Gastrocnemius medialis (tissue), 4 donors: ENCODE measurements around the gene PDGFC. TPM values are rescaled to one million over a fixed set of nuclear protein-coding genes. Genes with fewer than 3 reads are reported as not detected.

Experiments
- ATAC-seq, 2 donors: fragments of 150-250 bp; one replicate each; pipeline ENCODE4 v1.9.1; 2016
- DNase-seq, 2 donors: peaks; one replicate each; pipeline ENCODE4 v3.0.0-alpha.2; 2019
- H3K27ac ChIP-seq, 4 donors: fragments of 200-600 bp; sonication (generic); 1 replicate in 1 of 4; 2 replicates in 3 of 4; pipeline ENCODE4 v1.5.1; 2016 to 2018; ENCODE audit warnings: mild to moderate bottlenecking in 2 of 4, moderate library complexity in 1 of 4
- H3K27me3 ChIP-seq, 3 donors: fragments of 200-600 bp; sonication (generic) in 2 of 3; 1 replicate in 1 of 3; 2 replicates in 2 of 3; pipeline versions ENCODE4 v1.5.1 to v1.6.0; 2016 to 2019; ENCODE audit warnings: mild to moderate bottlenecking in 1 of 3, moderate library complexity in 1 of 3
- H3K36me3 ChIP-seq, 2 donors: fragments of 200-600 bp; sonication (generic) in 1 of 2; one replicate each; pipeline ENCODE4 v1.5.1; 2017 to 2018
- H3K4me1 ChIP-seq, 2 donors: fragments of 200-600 bp; sonication (generic) in 1 of 2; one replicate each; pipeline ENCODE4 v1.5.1; 2016 to 2017; ENCODE audit warnings: mild to moderate bottlenecking in 2 of 2
- H3K4me3 ChIP-seq, 4 donors: fragments of 200-600 bp; sonication (generic) in 3 of 4; 1 replicate in 1 of 4; 2 replicates in 3 of 4; pipeline ENCODE4 v1.5.1; 2016 to 2019; ENCODE audit warnings: mild to moderate bottlenecking in 2 of 4
- H3K9me3 ChIP-seq, 3 donors: fragments of 200-600 bp; sonication (generic) in 2 of 3; 1 replicate in 1 of 3; 2 replicates in 2 of 3; pipeline ENCODE4 v1.5.1; 2016 to 2019
- CTCF ChIP-seq, 5 experiments: fragments of 450-650 bp in 3 of 5; fragments of 200-600 bp in 2 of 5; sonication (generic) in 2 of 5; IDR thresholded peaks in 4 of 5; conservative IDR thresholded peaks in 1 of 5; 1 replicate in 4 of 5; 2 replicates in 1 of 5; pipeline ENCODE4 v1.5.1; 2016 to 2019; ENCODE audit warnings: antibody characterized with exemption in 5 of 5, mild to moderate bottlenecking in 3 of 5, moderate library complexity in 3 of 5
- POLR2A ChIP-seq, 2 donors: fragments of 450-650 bp; IDR thresholded peaks; one replicate each; pipeline ENCODE4 v1.6.1; 2017; ENCODE audit warnings: antibody characterized with exemption in 2 of 2, mild to moderate bottlenecking in 2 of 2, moderate library complexity in 2 of 2
- in situ Hi-C, 4 donors: fragments of 200-750 bp; cut with MboI; loops; one replicate each; pipeline versions ENCODE4 v1.15.0 to v1.8.0; 2017; ENCODE audit warnings: low sequenced_read_pairs in 4 of 4
- intact Hi-C: fragments of 100-400 bp; cut with DNase I; formaldehyde crosslinking; loops from one replicate; pipeline ENCODE4 v1.15.1; 2023; ENCODE audit warnings: low total_unique reads
- total RNA-seq, 4 donors: library from RNA; depleted of rRNA; stranded (reverse); fragments of >200 nt; gene quantifications; one replicate each; pipeline versions ENCODE4 v1.1.0 to v1.2.3, GENCODE V29; 2016

The PDGFC gene
- total RNA-seq, 4 donors from 2014 or later, result 4.4 to 10.7 (median 6.3) TPM

GRCh38 chr4:157005193-157005592, 33.6 kb upstream of the PDGFC start:
- H3K4me1 ChIP-seq, result peaks cover 9 to 12% of the 10 kb centered on the region in 2 donors
- no peak for DNase-seq
- intact Hi-C loops, result no loop called here
- ATAC-seq, result peak; percentile 28 to 43
- H3K27me3 ChIP-seq, result no peaks in the 10 kb centered on the region
- H3K36me3 ChIP-seq, result no peaks in the 10 kb centered on the region
- in situ Hi-C loops, result no loop called here
- TF ChIP-seq POLR2A (IDR thresholded peaks at IDR 0.05), result no peak
- TF ChIP-seq CTCF (IDR thresholded peaks at IDR 0.05 in 4 of 5, conservative IDR thresholded peaks at IDR 0.05 in 1 of 5), result no peak
- H3K9me3 ChIP-seq, result no peaks in the 10 kb centered on the region
- peak overlapping the region in 1 of 4 donors; percentile 2 for H3K4me3 ChIP-seq
- peak overlapping the region in 2 of 4 donors; percentile 27 to 60 for H3K27ac ChIP-seq

GRCh38 chr4:157004279-157005161, 32.9 kb upstream of the PDGFC start:
- no peaks in the 10 kb centered on the region for H3K36me3 ChIP-seq
- ATAC-seq, result peak; percentile 55 to 60
- in situ Hi-C loops (no loop called here), intact Hi-C loops (no loop called here)
- no peak for DNase-seq
- H3K9me3 ChIP-seq, result no peaks in the 10 kb centered on the region
- H3K27ac ChIP-seq, result peak overlapping the region in 2 of 4 donors; percentile 27 to 60
- H3K4me3 ChIP-seq, result peak overlapping the region in 1 of 4 donors; percentile 2
- H3K27me3 ChIP-seq, result no peaks in the 10 kb centered on the region
- peaks cover 9 to 12% of the 10 kb centered on the region in 2 donors for H3K4me1 ChIP-seq
- TF ChIP-seq POLR2A (IDR thresholded peaks at IDR 0.05), result no peak
- no peak for TF ChIP-seq CTCF (IDR thresholded peaks at IDR 0.05 in 4 of 5, conservative IDR thresholded peaks at IDR 0.05 in 1 of 5)

DNA sequence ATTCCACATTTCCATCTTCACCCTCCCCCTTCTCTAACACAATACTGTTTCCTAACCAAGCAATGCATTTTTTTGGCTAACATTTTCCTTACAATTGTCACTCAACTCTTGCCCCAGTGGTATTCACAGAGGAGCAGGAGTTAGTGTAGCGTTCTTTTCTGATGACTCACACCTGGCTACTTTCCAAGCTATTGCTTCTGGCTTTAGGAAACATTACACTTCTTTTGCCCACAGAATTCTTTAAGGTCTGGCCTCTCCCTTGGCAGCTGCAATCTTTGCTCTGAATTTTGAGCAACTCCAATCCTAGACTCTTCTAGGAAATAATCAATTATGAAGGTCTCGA, 27.5 kb upstream of the PDGFC start:
- DNase-seq, result no peak
- intact Hi-C loops, result no loop called here

DNA sequence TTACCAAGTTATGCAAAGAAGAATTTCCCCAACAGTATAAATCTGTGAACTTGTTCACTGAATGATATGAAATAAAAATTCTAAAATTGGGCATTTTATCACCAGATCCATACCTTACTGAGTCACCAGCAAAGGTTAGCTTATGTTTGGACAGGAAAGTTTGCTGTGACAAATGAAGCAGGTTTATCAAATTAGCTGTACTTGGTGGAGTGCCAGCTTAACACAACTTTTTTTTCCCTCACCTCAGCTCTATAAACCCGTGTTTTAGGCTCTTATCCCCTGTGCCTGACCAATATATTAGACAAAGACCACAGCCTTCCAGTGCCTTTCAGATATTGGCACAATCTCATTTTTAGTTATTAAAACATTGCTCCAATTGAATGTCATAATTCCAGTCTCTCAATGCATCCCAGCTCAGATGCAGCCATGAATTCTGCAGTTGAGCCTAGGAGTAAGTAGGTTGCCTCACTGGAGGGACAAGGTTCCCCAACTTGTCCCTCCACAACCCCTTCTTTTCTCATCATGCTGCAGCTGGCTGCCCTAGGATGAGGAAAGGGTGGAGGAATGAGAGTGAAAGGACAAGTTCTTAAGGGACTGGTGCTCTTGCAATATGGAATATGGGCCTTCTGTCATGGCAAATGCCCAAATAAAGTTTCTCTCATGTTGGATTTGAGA, 27.0 kb upstream of the PDGFC start:
- ATAC-seq (no peak), DNase-seq (no peak)
- Histone ChIP-seq H3K36me3 (no peaks in the 10 kb centered on the region), H3K27ac (no peak overlapping the region), H3K9me3 (no peaks in the 10 kb centered on the region), H3K27me3 (no peaks in the 10 kb centered on the region), H3K4me3 (no peak overlapping the region), H3K4me1 (no peaks in the 10 kb centered on the region)
- intact Hi-C loops, result no loop called here
- in situ Hi-C loops, result no loop called here
- TF ChIP-seq POLR2A (IDR thresholded peaks at IDR 0.05) (no peak), CTCF (IDR thresholded peaks at IDR 0.05 in 4 of 5, conservative IDR thresholded peaks at IDR 0.05 in 1 of 5) (no peak)

More for the DNA sequence above, 27.5 kb upstream of the PDGFC start:
- no peaks in the 10 kb centered on the region for H3K36me3 ChIP-seq
- peak in 1 of 2 donors; percentile 26 for ATAC-seq
- no peaks in the 10 kb centered on the region for H3K9me3 ChIP-seq
- no peak overlapping the region for H3K4me3 ChIP-seq
- peaks cover 0 to 2% of the 10 kb centered on the region in 2 donors for H3K4me1 ChIP-seq
- no peaks in the 10 kb centered on the region for H3K27me3 ChIP-seq
- in situ Hi-C loops, result no loop called here
- no peak for TF ChIP-seq POLR2A (IDR thresholded peaks at IDR 0.05)
- TF ChIP-seq CTCF (IDR thresholded peaks at IDR 0.05 in 4 of 5, conservative IDR thresholded peaks at IDR 0.05 in 1 of 5), result no peak
- H3K27ac ChIP-seq, result no peak overlapping the region
